GM18498 (cell line): Measurements from ENCODE around the gene PAM16.
"Not testable (repeated sequence)": the region's sequence is repeated elsewhere in the genome, so short reads cannot be mapped to it uniquely, and the experiment has no call there.

Experiments
- ATAC-seq: cut with Tn5 transposase; IDR thresholded peaks from one replicate; pipeline ENCODE4 v1.9.1; 2021; ENCODE audit warnings: mild to moderate bottlenecking, moderate library complexity; ENCODE audit not compliant: unreplicated experiment

Gene PAM16

DNA sequence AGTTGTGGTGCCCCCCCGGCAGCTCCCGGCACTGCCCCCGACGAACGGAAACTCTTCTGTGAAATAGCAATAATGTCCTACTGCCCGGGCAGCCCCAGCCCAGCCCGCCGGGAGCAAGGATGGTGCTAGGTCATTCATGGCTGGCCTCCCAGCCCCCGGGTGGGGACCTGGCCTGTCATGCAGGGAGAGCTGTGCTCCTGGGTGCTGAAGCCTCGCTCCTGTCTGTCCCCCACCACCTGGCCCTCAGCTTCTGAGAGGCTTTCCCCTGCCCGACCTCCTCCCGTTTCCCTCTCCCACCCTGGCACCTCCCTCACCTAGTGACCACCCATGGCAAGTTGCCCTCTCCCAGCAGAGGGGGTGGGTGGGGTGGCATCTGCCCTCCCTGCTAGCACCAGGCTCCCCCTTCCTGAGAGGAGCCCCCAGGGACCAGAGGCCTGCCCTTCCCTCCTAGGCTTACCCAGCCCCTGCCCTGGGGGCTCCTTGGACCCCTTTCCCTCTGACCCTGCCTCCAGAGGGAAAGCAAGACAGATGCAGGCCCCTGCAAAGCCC lies 13.5 kb downstream of the PAM16 start:
- no peak for ATAC-seq

GRCh38 chr16:4336701-4337539 lies 14.2 kb downstream of the PAM16 start:
- no peak for ATAC-seq

DNA sequence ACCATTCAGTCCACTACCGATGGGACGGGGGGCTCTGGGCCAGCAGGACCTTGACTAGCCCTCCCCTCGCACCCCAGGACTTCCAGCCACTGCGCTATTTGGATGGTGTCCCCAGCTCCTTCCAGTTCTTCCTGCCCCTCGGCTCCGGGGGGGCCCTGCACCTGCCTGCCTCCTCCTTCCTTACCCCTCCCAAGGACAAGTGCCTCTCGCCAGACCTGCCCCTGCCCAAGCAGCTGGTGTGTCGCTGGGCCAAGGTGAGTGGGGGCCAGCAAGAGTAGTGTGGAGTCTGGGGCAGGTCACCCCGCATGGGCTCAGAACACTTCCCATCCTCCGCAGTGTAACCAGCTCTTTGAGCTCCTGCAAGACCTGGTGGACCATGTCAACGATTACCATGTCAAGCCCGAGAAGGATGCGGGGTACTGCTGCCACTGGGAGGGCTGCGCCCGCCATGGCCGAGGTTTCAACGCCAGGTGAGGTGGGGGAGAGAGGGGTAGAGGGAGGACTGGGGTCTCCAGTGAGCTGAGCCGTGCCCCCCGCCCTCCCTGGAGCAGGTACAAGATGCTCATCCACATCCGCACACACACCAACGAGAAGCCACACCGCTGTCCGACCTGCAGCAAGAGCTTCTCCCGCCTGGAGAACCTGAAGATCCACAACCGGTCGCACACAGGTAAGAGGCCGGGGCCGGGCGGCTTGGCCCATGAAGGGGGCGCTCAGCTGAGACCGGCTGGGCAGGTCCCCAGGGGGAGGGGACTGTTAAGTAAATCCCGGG lies 16.2 kb downstream of the PAM16 start:
- no peak for ATAC-seq

GRCh38 chr16:4333714-4334113 lies 17.4 kb downstream of the PAM16 start:
- ATAC-seq = not testable (repeated sequence)

DNA sequence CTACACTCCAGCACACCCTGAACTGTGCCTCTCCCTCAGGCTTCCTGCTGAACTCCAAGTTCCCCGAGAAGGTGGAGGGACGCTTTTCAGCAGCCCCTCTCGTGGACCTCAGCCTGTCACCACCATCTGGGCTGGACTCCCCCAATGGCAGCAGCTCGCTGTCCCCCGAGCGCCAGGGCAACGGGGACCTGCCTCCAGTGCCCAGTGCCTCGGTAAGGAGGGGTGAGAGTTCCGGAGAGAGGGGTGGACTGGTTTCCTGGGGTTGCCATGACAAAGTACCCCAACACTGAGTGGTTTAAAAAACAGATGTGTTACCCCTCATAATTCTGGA lies 17.8 kb downstream of the PAM16 start:
- no peak for ATAC-seq

DNA sequence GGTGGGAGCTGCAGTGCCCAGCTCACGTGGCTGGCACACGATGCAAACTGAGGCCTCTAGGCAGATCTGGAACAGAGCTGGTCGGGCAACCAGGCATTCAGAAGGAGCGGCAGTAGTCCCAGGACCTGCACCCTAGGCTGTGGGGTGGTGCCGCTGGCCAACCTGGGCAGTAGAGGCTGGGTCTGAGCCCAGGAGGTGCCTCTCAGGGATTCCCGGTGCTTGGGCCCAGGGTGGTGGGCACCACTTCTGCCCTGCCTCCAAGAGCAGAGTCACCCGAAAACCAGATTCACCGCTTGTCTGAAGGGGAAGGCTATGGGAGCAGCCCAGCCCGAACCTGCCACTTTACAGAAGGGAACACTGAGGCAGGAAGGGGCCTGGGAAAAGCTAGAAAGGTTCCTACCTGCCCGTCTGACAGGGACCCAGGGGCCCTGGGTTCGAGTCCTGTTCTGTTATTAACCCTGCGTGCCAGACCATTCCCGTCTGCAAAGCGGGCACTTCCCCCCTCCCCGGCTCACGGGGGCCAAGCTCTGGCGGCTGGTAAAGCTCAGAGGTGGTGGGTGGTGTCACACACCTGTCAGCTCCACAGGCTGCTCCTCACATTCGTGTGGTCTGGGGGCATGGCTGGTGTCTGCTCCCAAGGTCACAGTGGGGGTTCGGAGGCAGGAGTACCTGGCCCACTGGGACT lies 18.4 kb downstream of the PAM16 start:
- ATAC-seq = no peak

DNA sequence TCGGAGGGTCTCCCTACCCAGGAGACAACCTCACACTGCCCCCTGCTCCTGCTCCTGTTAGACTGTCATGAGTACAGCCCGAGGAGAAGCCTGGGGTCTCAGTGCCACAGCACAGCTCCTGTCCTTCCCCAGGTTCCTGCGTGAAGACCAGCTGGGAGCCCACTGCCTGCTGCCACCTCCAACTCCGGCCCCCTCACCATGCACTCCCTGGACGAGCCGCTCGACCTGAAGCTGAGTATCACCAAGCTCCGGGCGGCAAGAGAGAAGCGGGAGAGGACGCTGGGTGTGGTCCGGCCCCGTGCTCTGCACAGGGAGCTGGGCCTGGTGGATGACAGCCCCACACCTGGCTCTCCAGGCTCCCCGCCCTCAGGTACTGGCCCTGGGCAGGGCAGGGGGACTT lies 19.0 kb downstream of the PAM16 start:
- no peak for ATAC-seq

- ATAC-seq = peak; percentile 54
These were observed 20.7 kb downstream of the PAM16 start for GRCh38 chr16:4330277-4330874.

DNA sequence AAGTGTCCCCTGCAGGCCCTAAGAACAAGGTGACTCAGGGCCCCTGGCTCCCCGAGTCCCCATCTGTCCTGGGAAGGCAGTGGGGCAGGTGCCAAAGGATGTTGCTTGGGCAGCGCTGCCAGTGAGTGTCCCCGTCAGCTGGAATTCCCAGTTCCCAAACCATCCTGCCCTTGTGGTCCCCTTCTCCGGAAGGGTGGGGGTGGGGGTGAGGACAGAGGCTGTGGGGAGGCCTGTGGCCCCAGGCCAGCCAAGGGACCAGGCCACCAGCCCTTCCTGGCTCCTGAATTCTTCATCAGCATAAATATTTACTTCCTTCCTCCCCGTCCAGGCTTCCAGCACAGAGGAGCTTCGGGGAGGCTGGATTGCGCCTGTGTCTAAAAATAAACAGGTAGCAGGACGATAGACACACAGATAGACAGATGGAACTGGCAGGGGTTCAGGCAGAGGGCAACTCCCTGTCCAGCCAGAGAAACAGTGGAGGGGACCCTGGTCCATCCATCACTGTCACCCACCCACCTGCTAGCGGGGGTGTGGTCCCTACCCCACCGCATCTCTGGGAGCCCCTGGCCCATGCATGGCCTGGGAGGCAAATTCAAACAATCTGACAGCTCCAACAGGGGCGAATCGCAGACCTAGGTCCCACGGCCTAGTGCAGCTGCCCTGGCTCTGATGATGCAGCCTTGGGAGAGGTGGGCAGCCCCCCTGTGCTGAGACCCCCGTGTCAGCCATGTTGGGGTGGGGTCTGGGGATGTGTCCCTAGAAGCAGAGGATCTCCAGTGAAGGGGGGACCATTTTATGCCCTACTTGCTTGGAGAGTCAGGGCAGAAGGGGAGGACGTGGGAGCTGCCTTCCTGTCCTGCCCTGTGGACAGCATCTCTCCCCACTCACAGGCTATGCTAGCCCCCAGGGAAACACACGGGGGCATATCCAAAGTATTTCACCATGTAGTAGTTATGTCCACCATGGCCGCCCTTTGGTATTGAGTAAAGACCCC lies 22.0 kb downstream of the PAM16 start:
- no peak for ATAC-seq

- ATAC-seq = peak; percentile 53
These were observed 22.9 kb downstream of the PAM16 start for GRCh38 chr16:4328046-4328781.

DNA sequence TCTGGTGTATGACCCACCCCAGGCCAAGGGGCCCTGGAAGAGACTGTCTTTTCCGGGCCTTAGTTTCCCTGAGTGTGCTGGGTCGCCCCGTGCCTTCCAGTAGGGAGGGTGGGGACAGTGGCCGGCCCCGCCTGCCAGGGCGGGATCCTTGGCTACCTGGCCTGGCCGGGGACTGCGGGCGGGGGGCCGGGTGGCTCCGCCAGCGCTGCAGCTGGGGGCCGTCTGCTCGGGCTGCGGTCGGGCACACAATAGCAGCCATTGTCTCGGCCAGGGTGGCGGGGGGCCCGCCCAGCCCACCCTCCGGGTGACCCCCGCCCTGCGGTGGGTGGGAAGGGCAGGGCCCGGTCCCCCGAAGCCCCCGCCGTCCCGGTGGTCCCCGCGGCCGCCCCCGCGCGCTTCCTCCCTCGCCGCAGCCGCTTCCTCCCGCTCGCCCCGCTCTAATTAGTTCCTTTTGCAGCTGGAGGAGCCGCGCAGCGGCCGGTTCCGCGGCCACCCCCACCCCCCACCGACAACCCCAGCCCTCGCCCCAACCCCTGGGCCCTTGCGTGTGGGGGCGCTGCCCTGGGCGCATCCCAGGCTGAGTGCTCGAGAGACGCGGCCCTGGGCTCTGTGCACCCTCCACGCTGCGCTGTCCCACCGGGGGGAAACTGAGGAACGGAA lies 23.6 kb downstream of the PAM16 start:
- ATAC-seq = peak; percentile 4

GRCh38 chr16:4325253-4325758 lies 25.8 kb downstream of the PAM16 start:
- no peak for ATAC-seq

DNA sequence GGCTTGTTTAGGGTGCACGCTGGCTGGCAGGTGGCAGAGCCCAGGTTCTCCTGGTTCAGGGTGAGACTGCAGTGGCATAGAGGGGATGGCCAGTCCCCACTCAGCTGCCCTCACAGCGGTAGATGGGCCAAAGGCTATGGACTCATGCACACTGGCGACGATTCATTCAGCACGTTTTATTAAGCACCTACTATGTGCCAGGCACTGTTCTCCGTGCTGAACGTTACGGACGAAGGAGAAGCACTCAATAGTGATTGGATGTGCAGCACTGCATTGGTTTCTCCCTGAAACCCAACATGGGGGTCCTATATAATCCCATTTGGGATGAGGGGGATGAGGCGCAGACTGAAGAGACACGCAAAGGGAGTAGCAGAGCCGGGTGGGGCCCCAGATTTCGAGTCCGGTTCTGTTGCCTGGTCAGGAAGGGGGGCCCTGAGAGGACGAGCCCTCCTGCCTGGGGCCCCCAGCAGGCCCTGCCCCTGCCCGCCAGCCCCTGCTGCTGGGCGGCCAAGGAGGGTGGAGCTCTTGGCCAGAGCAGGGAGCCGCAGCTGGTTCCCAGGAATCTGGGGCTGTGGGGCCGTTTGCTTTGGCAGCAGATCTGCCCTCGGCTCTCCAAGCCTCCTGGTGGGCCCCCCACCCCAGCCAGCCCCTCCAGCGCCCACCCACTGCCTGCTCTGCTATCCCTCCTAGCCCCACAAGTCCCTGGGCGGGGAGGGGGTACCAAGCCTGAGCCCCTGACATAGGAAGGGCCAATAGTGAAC lies 26.4 kb downstream of the PAM16 start:
- no peak for ATAC-seq

GRCh38 chr16:4323845-4324488 lies 27.2 kb downstream of the PAM16 start:
- no peak for ATAC-seq

DNA sequence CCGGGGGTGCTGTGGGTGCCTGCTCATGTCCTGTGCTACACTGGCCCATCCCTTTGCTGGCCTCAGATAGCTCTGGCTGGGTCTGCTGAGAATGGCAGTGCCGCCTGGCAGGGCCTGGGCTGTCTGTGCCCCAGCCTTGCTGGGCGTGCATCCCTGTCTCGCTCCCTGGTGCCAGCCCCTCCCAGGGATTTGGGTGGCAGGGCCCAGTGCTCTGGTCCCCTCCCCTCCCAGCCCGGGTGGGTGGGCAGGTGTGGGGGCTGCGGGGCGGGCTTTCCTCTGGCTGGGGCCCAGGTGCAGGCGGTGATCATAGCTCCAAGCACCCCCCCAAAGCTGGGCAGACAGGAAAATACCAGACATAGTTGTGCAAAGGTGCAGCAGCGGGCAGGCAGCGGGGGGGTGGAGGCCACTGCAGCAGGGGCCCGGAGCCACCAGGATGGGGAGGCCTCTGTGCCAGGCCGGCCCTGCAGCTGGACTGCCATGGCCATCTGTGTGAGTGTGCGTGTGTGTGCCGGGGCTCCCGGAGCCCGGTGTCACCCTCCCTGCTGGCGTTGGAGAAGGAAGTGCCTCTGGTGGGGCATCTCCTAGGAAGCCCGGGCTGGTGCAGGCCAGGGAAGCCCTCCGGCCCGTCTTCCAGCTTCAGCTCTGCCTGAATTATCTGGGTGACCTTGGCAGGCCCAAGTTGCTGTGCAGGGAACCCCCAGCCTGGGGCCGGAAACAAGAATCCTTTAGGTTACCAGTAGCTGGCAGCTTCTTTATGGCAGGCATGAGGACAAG lies 27.9 kb downstream of the PAM16 start:
- no peak for ATAC-seq
